Glomerular endothelial cell (primary cell): ENCODE data around the gene TCIRG1. TPM values are rescaled to one million over a fixed set of nuclear protein-coding genes. Genes with fewer than 3 reads are reported as not detected.

Experiments used
- DNase-seq: peaks from one replicate; pipeline ENCODE4 v3.0.0-alpha.2; 2011; ENCODE audit warnings: low read depth, low spot score; ENCODE audit errors: extremely low read depth
- total RNA-seq: library from RNA; depleted of rRNA; stranded (reverse); fragments of >200 nt; gene quantifications from 2 replicates; pipeline ENCODE4 v1.2.3, GENCODE V29; 2015

The TCIRG1 gene
- total RNA-seq, 1 donor from 2014 or later, result 168 TPM

DNA sequence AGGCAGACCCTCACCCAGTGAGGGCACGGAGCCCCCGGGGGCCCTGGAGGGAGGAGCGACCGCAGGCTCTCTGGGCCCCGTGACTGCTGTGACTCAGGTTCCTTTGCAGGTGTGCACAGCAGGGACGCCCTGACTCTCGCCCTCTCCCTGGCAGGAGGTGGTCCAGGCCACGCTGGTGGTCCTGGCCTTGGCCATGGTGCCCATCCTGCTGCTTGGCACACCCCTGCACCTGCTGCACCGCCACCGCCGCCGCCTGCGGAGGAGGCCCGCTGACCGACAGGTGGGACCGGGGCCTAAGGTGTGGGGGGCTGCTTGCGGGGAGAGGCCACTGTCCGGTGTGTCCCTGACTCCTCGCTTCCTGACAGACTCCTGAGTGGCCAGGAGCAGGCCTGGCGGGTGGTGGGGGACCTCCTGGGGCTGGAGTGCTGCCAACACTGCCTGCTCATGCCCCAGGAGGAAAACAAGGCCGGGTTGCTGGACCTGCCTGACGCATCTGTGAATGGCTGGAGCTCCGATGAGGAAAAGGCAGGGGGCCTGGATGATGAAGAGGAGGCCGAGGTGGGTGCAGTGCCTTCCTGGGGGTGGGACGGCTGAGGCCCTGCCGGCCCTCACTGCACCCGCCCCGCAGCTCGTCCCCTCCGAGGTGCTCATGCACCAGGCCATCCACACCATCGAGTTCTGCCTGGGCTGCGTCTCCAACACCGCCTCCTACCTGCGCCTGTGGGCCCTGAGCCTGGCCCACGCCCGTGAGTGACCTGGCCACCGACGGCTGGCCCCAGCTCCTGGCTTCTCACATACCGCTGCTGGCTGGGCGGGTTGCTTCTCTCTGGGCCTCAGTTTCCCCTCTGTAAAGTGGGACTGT lies 10.9 kb downstream of the TCIRG1 start:
- no peak for DNase-seq

DNA sequence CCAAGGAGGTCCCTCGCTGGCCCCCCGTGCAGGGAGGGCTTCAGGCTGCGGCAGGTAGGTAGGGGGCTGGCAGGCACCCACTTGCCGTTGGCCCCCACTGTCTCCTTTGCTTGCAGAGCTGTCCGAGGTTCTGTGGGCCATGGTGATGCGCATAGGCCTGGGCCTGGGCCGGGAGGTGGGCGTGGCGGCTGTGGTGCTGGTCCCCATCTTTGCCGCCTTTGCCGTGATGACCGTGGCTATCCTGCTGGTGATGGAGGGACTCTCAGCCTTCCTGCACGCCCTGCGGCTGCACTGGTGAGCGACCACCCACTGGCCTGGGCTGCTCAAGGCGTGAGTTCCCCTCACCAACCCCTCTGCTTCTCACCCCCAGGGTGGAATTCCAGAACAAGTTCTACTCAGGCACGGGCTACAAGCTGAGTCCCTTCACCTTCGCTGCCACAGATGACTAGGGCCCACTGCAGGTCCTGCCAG lies 11.6 kb downstream of the TCIRG1 start:
- DNase-seq, result no peak

DNA sequence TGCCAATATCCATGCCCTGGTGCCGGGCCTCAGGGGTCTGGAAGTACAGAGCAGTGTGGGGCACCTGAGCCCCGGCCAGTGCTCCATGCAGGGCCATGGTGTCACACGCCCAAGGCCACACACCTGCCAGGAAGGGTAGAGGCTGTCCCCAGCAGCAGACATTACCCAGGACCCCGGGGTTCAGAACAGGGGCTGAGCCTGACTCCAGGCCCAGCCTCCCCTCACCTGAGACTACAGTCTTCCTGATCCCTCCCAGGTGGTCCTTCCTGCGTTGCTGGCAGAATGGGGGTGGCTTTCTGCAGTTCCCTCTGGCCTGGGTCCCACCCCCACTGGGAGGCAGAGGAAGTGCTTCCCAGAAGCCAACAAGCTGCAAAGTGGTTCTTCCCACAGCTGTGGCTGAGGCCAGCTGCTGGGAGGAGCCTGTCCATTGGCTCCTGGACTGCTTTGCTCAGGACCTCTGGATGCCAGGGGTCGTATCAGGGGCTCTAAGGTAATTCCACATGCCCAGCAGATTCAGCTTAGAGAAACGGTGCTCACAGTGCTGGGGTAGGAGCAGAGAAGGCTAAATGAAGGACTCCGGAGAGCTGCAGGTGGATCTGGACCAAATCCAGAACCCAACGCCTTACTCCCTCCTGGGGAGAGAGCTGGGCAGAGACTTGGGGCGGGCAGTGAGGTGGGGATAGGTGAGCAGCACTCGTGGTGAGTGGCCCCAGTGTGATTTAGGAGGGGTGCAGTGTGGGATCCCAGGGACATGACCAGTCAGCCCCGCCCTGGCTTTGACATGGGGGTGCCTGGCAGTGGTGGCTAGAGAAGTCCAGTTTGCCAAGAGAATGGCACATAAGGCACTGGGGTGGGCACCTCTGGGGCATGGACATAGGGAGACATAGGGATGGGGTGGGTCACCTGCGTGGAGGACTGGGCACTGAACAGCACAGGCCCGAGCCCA lies 12.6 kb downstream of the TCIRG1 start:
- no peak for DNase-seq

DNA sequence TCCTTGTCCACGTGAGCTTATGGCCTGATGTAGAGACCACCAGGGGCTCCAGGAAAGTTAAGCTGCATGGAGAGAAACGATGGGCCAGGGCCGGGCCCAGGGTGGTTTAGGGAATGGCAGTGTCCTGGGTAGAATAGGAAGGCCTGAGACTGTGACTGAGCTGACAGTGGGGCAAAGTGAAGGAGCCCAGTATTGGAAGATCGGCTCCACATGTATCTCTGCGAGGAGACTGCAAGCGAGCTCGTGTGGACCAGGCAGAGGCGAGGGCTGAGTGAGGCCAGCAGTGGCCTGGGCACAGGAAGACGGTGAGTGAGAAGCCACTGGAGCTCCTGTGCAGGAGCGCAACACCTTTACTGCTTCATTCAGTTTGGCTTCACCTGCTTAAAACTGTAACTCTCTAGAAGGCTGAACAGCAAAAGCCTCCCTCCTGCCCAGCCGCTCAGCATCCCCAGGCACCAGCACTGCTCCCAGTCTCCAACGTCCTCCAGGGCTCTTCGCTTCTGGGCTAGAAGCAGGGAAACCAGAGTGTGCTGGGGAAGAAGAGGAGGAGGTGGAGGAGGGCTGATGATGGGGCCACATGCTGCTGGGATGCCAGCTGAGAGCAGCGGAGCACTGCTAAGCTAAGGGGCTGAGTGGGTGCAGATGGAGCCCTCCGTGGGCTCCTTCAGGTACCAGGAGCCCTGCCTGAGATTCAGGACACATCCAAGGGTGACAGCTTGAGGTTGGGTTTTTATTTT lies 13.5 kb downstream of the TCIRG1 start:
- no peak for DNase-seq

DNA sequence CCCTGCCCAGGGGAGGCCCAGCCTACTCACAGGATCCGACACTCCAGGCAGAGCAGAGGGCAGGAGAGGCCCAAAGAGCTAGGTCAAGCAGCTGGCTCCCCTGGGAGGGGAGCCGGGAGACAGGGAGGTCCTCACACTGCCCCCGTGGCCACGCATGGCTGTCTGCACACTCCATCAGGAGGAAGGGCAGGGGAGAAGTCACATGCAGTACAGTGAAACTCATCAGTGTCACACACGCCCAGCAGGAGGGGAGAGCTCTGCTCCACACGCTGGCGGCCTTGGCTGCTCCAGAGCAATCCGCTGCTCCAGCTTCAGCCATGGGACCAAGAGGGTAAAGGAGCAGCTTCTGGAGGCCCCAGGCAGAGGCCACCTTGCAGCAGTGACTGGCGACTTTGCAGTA lies 14.3 kb downstream of the TCIRG1 start:
- no peak for DNase-seq

DNA sequence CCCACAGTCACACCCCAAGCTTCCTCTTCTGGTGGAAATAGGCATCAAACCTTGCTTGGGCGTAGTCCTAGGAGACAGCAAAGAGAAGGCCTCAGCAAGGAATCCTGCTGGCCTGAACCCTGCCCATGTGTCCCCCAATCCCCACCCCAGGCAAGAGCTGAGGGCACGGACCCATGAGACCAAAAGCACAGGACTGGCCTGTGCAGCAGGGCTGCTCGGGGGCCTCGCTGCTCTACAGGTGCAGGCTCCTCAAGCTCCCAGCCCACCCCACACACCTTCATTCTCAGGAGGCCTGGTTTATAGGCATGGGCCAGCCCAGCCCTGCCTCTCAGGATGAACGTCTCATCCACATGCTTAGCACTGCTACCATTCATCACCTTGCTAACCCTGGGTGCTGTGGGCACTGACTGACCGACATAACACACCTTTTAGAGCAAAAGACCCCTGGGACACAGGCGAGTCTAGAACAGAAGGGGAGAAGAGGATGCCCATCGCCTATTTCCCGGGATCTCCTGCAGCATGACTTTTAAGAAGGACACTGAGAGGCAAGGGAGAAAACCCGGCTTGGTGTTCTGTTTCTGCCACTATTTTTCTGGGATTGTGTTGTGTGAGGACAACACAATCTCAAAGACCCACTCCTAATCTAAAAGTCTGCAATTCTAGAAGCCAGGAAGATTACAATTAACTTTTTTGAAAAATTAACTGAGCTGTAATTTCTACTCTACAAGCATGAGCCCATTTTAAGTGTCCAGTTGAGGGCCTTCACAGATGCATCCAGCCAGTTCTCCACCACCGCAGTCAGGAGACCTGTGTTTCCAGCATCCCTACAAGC lies 15.4 kb downstream of the TCIRG1 start:
- no peak for DNase-seq

DNA sequence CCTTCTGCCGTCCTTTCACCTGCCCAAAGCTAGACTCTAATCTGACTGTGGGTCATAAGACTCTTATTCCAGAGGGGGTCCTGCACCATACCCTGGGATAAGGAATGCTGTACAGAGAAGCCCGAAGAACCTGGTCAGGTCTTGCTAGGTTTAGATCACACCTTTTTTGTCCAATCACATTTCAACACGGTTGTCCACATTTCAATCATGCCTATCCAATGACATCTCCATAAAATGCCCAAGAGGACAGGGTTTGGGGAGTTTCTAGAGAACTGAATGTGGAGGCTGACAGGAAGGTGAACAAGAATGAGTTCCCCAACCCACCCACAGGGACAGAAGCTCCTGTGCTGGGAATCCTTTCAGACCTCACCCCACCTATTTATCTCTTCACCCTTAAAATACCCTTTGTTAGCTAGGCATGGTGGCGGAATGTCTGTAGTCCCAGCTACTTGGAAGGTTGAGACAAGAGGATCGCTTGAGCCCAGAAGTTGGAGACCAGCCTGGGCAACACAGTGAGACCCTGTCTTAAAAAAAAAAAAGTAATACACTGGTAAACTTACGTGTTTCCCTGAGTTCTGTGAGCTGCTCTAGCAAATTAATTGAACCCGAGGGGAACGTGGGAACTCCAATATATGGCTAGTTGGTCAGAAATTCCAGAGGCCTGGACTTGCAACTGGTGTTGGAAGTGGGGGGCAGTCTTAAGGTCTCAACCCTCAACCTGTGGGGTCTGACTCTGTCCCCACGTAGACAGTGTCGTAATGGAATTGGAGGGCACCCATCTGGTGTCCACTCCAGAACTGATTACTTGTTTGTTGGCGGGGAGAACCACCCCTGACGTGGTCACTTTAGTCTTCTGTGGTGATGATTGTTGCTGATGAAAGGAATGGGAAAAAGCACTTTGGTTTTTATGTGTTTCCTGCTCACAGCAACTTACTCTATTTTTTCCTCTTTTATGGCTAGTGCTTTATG lies 17.8 kb downstream of the TCIRG1 start:
- no peak for DNase-seq

DNA sequence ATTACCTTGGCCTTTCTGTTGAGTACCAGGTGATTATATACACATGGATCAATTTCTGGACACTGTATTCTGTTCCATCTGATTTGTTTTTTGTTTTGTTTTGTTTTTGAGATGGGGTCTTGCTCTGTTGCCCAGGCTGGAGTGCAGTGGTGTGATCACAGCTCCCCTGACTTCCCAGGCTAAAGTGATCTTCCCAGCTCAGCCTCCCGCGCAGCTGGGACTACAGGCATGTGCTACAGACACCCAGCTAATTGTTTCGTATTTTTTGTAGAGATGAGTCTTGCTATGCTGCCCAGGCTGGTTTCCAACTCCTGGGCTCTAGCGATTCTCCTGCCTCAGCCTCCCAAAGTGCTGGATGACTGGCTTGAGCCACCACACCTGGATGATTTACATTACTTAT lies 19.0 kb downstream of the TCIRG1 start:
- DNase-seq, result no peak

DNA sequence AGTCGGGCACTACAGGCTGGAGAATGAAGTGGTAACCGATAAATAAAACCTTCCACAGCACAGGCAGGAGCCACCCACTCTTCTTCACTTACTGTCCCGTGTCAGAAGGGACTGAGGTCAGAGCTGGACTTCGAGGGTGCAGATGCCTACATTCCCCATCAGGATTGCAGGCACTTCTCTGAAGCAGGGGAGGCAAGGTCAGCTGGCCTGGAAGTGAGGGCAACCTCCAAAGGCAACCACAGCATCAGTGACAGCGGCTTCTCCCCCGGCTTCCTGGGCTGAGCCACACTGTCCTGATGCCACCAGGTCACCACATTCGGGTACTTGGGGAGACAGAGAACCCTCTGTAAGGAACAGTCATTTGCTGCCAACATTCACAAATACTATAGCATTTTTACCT lies 22.7 kb downstream of the TCIRG1 start:
- DNase-seq, result no peak

DNA sequence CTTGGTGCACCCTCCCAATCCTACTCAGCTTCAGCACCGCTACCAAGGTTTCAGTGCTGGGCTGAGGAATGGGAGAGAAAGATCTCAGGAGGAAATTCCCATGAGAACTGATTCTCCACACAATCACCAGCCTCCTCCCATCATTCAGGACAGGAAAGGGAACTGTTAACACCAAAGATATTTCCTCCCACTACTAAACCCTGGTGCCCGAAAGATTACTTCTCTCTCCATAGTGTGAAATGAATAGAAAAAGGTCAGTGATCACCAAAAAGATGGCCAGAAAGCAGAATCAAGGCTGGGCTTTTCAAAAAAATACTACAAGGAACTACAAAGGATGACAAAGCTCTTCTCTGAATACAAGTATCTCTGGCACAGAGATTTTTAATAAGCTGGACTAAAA lies 26.1 kb downstream of the TCIRG1 start:
- no peak for DNase-seq

DNA sequence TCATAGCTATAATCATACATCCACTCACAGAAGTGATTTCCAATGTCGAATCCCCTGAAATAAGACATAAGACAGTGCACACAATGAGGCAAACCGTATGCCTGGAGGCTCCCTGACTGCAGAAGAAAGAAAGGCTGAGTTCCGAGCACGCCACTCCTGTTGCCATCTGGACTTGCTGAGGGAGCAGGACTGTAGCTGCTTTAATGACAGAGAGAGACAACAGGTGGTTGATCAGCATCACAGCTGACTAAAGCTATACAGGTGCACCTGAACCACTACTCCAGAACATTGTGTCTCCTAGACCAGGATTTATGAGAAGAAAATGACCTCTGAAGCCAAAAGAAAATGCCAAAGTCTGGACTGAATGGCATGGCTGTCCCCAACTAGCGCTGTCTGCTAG lies 27.0 kb downstream of the TCIRG1 start:
- DNase-seq, result no peak

DNA sequence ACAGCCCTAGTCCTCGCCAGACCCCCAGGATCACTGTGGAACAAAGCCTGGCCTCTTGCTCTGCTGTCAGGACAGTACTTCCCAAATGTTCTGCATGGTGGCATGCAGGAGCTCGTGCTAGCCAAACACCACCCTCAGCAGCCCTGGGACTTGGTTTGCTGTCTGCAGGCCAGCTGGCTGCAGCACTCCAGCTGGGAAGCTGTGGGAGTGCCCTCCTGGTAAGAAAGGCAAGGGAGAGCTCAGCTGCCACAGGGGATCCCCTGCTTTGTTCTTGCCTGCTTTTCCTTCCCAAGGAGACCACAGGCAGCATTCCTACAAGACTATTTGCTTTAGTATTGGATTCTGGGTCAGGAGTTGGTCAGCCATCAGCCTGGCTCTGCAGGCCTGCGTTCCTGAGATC lies 27.9 kb downstream of the TCIRG1 start:
- no peak for DNase-seq

DNA sequence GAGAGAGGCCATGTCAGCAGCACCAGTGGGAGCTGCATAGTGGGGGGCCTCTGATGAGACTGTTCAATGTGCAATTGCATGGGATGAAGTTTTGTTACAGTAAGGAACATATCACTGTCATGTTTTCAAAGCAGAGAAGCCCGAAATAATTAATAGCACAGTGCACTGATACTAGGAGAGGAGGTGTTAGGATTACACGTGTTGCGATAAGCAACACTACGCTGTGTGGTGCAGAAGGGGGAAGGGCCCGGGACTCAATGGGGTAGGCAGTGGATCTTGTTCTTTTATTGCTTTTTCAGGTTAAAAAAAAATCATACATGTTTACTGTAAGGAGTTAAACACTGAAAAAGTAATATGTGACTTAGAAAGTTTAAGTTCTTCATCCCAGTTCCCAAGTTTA lies 29.2 kb downstream of the TCIRG1 start:
- no peak for DNase-seq

DNA sequence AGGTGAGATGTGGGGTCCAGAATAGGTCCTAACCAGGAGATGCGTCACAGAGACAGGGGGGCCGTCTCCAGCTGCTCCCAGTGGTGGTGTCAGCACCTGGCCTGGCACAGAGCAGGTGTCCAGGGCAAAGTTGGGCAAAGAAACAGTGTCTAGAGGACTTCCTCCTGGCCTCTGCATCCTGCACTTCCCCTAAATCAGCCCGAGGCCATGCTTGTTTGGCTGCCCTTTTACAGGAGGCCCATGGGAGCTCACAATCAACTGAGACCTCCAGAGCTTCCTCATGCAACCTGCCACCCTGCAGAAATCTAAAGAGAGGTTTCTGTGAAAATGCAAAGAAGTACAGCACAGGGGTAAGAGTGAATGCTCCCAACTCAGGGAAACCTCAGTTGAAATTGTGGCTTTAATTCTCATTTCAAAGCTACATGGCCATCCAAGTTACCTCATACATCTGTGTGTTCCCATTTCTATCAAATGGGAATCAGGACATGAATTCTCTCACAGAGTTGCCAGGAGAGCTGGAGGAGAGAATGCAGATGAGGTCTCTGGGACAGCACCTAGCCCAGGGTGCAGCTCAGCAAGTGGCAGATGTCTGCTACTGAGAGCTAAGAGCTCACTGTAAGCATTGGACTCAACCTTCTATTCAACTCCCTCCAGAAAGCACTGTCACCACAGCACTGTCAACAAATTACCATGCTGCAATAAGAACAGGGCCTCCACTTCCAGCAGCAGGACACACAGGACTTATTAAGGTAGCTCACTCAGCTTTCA lies 32.6 kb downstream of the TCIRG1 start:
- DNase-seq, result no peak

DNA sequence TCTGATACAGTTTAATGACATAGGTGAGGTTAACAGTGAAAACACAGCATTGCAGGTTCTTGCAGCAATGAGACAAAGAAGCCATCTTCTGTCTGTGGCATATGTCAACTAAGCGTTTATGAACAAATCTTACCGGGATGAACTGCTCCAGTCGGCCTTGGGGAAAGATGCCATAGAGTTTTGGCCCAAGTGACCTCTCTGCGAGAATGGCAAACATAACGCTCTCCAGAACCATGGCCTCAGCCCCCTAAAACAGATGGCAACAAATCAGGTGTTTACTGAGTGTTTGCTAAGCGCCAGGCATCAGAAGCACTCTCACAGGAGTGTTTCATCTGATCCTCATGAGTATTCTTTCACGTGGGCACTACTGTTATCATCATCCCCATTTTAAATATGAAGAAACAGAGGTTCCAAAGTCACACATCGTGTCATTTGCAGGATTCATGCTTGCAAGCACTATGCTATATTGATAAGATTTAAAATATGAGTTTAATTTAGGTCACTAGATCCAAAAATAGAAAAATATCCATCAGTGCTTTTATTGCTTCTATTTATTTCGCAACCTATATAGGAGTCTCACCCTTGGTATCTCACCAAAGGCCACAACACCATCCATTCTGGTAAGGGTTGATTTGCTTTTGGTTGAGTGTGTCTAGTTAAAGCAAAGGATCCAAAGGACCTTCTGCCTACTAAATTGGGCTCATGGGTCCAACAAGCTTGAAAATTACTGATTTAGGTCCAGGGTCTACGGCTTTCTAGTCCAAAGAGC lies 35.9 kb downstream of the TCIRG1 start:
- DNase-seq, result no peak

DNA sequence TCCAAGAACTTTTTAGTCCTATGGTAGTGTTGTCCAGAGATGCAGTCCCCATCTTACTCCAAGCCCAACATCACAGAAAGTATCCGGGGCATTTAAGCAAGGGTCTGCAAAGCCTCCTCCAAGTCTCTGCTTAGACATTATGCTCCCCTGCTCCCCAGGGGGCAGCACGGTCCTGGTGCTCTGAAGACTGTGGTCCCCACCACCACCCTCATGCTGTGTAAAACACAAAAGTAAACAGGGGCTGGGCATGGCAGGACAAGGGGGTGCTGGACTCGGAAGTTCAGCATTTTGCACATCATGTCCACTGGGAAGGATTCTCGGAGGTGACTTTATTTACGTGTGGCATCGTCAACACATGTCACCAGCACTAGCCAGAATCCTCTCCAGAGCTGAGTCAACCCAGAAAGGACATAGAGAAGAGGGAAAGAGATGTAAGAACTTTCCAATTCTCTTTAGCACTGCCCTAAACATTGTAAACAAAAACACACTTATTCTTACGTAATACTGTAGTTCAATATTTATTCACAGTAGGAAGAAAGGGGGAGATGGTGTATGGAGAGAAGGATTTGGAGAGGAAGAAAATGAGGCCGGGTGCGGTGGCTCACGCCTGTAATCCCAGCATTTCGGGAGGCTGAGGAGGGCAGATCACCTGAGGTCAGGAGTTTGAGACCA lies 37.7 kb downstream of the TCIRG1 start:
- no peak for DNase-seq
